ENCODE data around the gene CMYA5. TPM values are rescaled to one million over a fixed set of nuclear protein-coding genes. Genes with fewer than 3 reads are reported as not detected.

CMYA5 gene
- total RNA-seq, 1 donor from 2014 or later, result 0.36 TPM

GRCh38 chr5:79814699-79815098 lies 125.1 kb downstream of the CMYA5 start:
- H3K4me3 Mint-ChIP-seq (ENCODE audit: unreplicated experiment), result no peak overlapping the region
- H3K27ac Mint-ChIP-seq (ENCODE audit: unreplicated experiment), result no peak overlapping the region
- H3K4me1 Mint-ChIP-seq (ENCODE audit: unreplicated experiment), result no peaks in the 10 kb centered on the region

GRCh38 chr5:79816014-79816413 lies 126.4 kb downstream of the CMYA5 start:
- TF ChIP-seq CTCF (IDR thresholded peaks at IDR 0.05; ENCODE audit: unreplicated experiment), result no peak
- Mint-ChIP-seq H3K36me3 (ENCODE audit: low read depth, unreplicated experiment) (no peaks in the 10 kb centered on the region), H3K4me3 (ENCODE audit: unreplicated experiment) (no peak overlapping the region), H3K27ac (ENCODE audit: unreplicated experiment) (no peak overlapping the region), H3K27me3 (ENCODE audit: unreplicated experiment) (no peaks in the 10 kb centered on the region), H3K4me1 (ENCODE audit: unreplicated experiment) (no peaks in the 10 kb centered on the region), H3K9me3 (ENCODE audit: unreplicated experiment) (no peaks in the 10 kb centered on the region)
- no peak for DNase-seq (ENCODE audit: low spot score)

More at GRCh38 chr5:79814699-79815098, 125.1 kb downstream of the CMYA5 start:
- no peak for TF ChIP-seq CTCF (IDR thresholded peaks at IDR 0.05; ENCODE audit: unreplicated experiment)
- Mint-ChIP-seq H3K36me3 (ENCODE audit: low read depth, unreplicated experiment) (no peaks in the 10 kb centered on the region), H3K27me3 (ENCODE audit: unreplicated experiment) (no peaks in the 10 kb centered on the region), H3K9me3 (ENCODE audit: unreplicated experiment) (no peaks in the 10 kb centered on the region)
- no peak for DNase-seq (ENCODE audit: low spot score)

GRCh38 chr5:79820648-79821047 lies 131.0 kb downstream of the CMYA5 start:
- Mint-ChIP-seq H3K27ac (ENCODE audit: unreplicated experiment) (no peak overlapping the region), H3K36me3 (ENCODE audit: low read depth, unreplicated experiment) (no peaks in the 10 kb centered on the region), H3K4me1 (ENCODE audit: unreplicated experiment) (no peaks in the 10 kb centered on the region), H3K9me3 (ENCODE audit: unreplicated experiment) (no peaks in the 10 kb centered on the region), H3K4me3 (ENCODE audit: unreplicated experiment) (no peak overlapping the region), H3K27me3 (ENCODE audit: unreplicated experiment) (no peaks in the 10 kb centered on the region)
- DNase-seq (ENCODE audit: low spot score), result no peak
- TF ChIP-seq CTCF (IDR thresholded peaks at IDR 0.05; ENCODE audit: unreplicated experiment), result no peak

- Mint-ChIP-seq H3K4me1 (ENCODE audit: unreplicated experiment) (no peaks in the 10 kb centered on the region), H3K27me3 (ENCODE audit: unreplicated experiment) (peaks cover 2% of the 10 kb centered on the region), H3K36me3 (ENCODE audit: low read depth, unreplicated experiment) (no peaks in the 10 kb centered on the region), H3K4me3 (ENCODE audit: unreplicated experiment) (no peak overlapping the region), H3K27ac (ENCODE audit: unreplicated experiment) (no peak overlapping the region), H3K9me3 (ENCODE audit: unreplicated experiment) (no peaks in the 10 kb centered on the region)
- no peak for TF ChIP-seq CTCF (IDR thresholded peaks at IDR 0.05; ENCODE audit: unreplicated experiment)
- no peak for DNase-seq (ENCODE audit: low spot score)
These were observed 134.8 kb downstream of the CMYA5 start for GRCh38 chr5:79824444-79824843.

- Mint-ChIP-seq H3K36me3 (ENCODE audit: low read depth, unreplicated experiment) (no peaks in the 10 kb centered on the region), H3K27me3 (ENCODE audit: unreplicated experiment) (peaks cover 2% of the 10 kb centered on the region), H3K9me3 (ENCODE audit: unreplicated experiment) (no peaks in the 10 kb centered on the region), H3K4me1 (ENCODE audit: unreplicated experiment) (no peaks in the 10 kb centered on the region), H3K27ac (ENCODE audit: unreplicated experiment) (no peak overlapping the region), H3K4me3 (ENCODE audit: unreplicated experiment) (no peak overlapping the region)
- TF ChIP-seq CTCF (IDR thresholded peaks at IDR 0.05; ENCODE audit: unreplicated experiment), result no peak
- DNase-seq (ENCODE audit: low spot score), result no peak
These were observed 136.2 kb downstream of the CMYA5 start for GRCh38 chr5:79825802-79826201.

All from endothelial cell (in vitro differentiated cells).